Neural cell (in vitro differentiated cells): ENCODE data around the gene CNST.

Source experiments
- POLR2AphosphoS5 ChIP-seq: IDR thresholded peaks from 2 replicates; pipeline ENCODE4 v1.6.1; 2012
- TF ChIP-seq, protein P1 (sequence below): fragments of 450-650 bp; IDR thresholded peaks from 2 replicates; pipeline ENCODE4 v1.5.1; 2014; ENCODE audit warnings: antibody characterized with exemption, mild to moderate bottlenecking, moderate library complexity; ENCODE audit not compliant: poor library complexity, severe bottlenecking

DNA sequence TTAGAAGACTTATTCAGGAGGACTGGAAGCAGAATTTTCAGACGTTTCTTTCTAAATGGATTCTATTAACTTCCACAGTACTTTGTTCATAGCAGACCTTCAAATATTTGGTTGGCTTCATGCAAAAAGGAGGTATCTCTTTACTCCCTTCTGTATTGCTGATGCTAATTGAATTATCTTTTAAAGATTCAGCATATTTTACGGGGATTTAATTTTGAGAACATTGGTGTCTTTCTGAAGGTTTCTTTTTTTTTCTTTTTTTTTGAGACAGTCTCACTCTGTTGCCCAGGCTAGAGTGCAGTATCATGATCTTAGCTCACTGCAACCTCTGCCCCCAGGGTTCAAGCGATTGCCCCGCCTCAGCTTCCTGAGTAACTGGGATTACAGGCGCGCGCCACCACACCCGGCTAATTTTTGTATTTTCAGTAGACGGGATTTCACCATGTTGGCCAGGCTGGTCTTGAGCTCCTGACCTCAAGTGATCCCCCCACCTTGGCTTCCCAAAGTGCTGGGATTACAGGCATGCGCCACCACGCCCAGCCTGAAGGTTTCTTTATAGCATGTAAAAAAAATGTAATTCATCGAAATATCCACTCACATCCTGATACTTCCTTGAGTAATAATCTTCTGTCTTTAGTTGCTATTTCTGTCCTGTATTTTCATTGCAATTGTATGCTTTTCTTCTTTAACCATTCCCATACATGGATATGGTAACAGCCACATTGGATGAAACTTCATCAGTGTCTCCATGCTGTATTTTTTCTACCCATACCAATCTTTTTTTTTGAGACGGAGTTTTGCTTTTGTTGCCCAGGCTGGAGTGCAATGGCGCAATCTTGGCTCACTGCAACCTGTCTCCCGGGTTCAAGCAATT, 14.5 kb downstream of the CNST start:
- TF ChIP-seq, protein P1, sequence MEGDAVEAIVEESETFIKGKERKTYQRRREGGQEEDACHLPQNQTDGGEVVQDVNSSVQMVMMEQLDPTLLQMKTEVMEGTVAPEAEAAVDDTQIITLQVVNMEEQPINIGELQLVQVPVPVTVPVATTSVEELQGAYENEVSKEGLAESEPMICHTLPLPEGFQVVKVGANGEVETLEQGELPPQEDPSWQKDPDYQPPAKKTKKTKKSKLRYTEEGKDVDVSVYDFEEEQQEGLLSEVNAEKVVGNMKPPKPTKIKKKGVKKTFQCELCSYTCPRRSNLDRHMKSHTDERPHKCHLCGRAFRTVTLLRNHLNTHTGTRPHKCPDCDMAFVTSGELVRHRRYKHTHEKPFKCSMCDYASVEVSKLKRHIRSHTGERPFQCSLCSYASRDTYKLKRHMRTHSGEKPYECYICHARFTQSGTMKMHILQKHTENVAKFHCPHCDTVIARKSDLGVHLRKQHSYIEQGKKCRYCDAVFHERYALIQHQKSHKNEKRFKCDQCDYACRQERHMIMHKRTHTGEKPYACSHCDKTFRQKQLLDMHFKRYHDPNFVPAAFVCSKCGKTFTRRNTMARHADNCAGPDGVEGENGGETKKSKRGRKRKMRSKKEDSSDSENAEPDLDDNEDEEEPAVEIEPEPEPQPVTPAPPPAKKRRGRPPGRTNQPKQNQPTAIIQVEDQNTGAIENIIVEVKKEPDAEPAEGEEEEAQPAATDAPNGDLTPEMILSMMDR: no peak
- no peak for TF ChIP-seq POLR2AphosphoS5
